Measurements from ENCODE around the gene KCNJ13. TPM values are rescaled to one million over a fixed set of nuclear protein-coding genes. Genes with fewer than 3 reads are reported as not detected.

KCNJ13 gene
- 0.44 TPM for polyA plus RNA-seq (2013, experiment 1 of 2)
- polyA plus RNA-seq (2013, experiment 2 of 2) = 0.71 TPM

GRCh38 chr2:232776435-232776834 lies at the start of gene KCNJ13:
Gene KCNJ13 (minus strand): TSS chr2:232776565. CDS start chr2:232771362, 5,203 bp downstream.
- no peaks in the 10 kb centered on the region for H3K9me3 ChIP-seq (ENCODE audit: control insufficient read depth, low read length)
- H3K27ac ChIP-seq (ENCODE audit: low read depth, low read length, severe bottlenecking) = no peak within 1 kb of the TSS
- 100% methylated on average over 1 of the region's 1 CpG; no CpG with 5 or more reads in 1 of the 2 experiments for WGBS, 2 experiments (ENCODE audit: insufficient coverage in 2 of 2)
- H3K36me3 ChIP-seq (ENCODE audit: control insufficient read depth, insufficient read depth, low read length) = peaks cover 33% of the 10 kb centered on the region
- H3K4me3 ChIP-seq (ENCODE audit: extremely low read depth, insufficient read depth, low read length, poor library complexity, severe bottlenecking) = no peak within 1 kb of the TSS
- H3K4me1 ChIP-seq (ENCODE audit: control insufficient read depth, insufficient read depth, low read length, poor library complexity, severe bottlenecking) = peaks cover 7% of the 10 kb centered on the region

GRCh38 chr2:232817756-232818155 lies 41.4 kb upstream of the KCNJ13 start:
- H3K9me3 ChIP-seq (ENCODE audit: control insufficient read depth, low read length) = no peaks in the 10 kb centered on the region
- whole genome bisulfite sequencing, 2 experiments (ENCODE audit: insufficient coverage in 2 of 2) = 86 to 92% methylated on average over 2 of the region's 3 CpGs
- no peaks in the 10 kb centered on the region for H3K4me1 ChIP-seq (ENCODE audit: control insufficient read depth, insufficient read depth, low read length, poor library complexity, severe bottlenecking)
- H3K27ac ChIP-seq (ENCODE audit: low read depth, low read length, severe bottlenecking) = no peak overlapping the region
- peaks cover 69% of the 10 kb centered on the region for H3K36me3 ChIP-seq (ENCODE audit: control insufficient read depth, insufficient read depth, low read length)
- H3K4me3 ChIP-seq (ENCODE audit: extremely low read depth, insufficient read depth, low read length, poor library complexity, severe bottlenecking) = no peak overlapping the region

- no peak overlapping the region for H3K27ac ChIP-seq (ENCODE audit: low read depth, low read length, severe bottlenecking)
- 95% methylated on average over 9 to 10 of the region's 10 CpGs for WGBS, 2 experiments (ENCODE audit: insufficient coverage in 2 of 2)
- H3K9me3 ChIP-seq (ENCODE audit: control insufficient read depth, low read length) = no peaks in the 10 kb centered on the region
- peaks cover 77% of the 10 kb centered on the region for H3K36me3 ChIP-seq (ENCODE audit: control insufficient read depth, insufficient read depth, low read length)
- no peak overlapping the region for H3K4me3 ChIP-seq (ENCODE audit: extremely low read depth, insufficient read depth, low read length, poor library complexity, severe bottlenecking)
- no peaks in the 10 kb centered on the region for H3K4me1 ChIP-seq (ENCODE audit: control insufficient read depth, insufficient read depth, low read length, poor library complexity, severe bottlenecking)
Measured at GRCh38 chr2:232816657-232817056, 40.3 kb upstream of the KCNJ13 start.

GRCh38 chr2:232815569-232815968 lies 39.2 kb upstream of the KCNJ13 start:
- 73 to 96% methylated on average over 2 to 3 of the region's 3 CpGs for WGBS, 2 experiments (ENCODE audit: insufficient coverage in 2 of 2)
- no peaks in the 10 kb centered on the region for H3K4me1 ChIP-seq (ENCODE audit: control insufficient read depth, insufficient read depth, low read length, poor library complexity, severe bottlenecking)
- H3K4me3 ChIP-seq (ENCODE audit: extremely low read depth, insufficient read depth, low read length, poor library complexity, severe bottlenecking) = no peak overlapping the region
- no peak overlapping the region for H3K27ac ChIP-seq (ENCODE audit: low read depth, low read length, severe bottlenecking)
- H3K36me3 ChIP-seq (ENCODE audit: control insufficient read depth, insufficient read depth, low read length) = peaks cover 80% of the 10 kb centered on the region
- no peaks in the 10 kb centered on the region for H3K9me3 ChIP-seq (ENCODE audit: control insufficient read depth, low read length)

- no peak overlapping the region for H3K4me3 ChIP-seq (ENCODE audit: extremely low read depth, insufficient read depth, low read length, poor library complexity, severe bottlenecking)
- no peak overlapping the region for H3K27ac ChIP-seq (ENCODE audit: low read depth, low read length, severe bottlenecking)
- peaks cover 77% of the 10 kb centered on the region for H3K36me3 ChIP-seq (ENCODE audit: control insufficient read depth, insufficient read depth, low read length)
- no peaks in the 10 kb centered on the region for H3K9me3 ChIP-seq (ENCODE audit: control insufficient read depth, low read length)
- no peaks in the 10 kb centered on the region for H3K4me1 ChIP-seq (ENCODE audit: control insufficient read depth, insufficient read depth, low read length, poor library complexity, severe bottlenecking)
- 80 to 100% methylated on average over 1 of the region's 1 CpG for WGBS, 2 experiments (ENCODE audit: insufficient coverage in 2 of 2)
Measured at GRCh38 chr2:232810444-232810843, 34.1 kb upstream of the KCNJ13 start.

GRCh38 chr2:232809349-232810124 lies 33.2 kb upstream of the KCNJ13 start:
- H3K9me3 ChIP-seq (ENCODE audit: control insufficient read depth, low read length) = no peaks in the 10 kb centered on the region
- H3K36me3 ChIP-seq (ENCODE audit: control insufficient read depth, insufficient read depth, low read length) = peaks cover 76% of the 10 kb centered on the region
- no peak overlapping the region for H3K27ac ChIP-seq (ENCODE audit: low read depth, low read length, severe bottlenecking)
- 94 to 100% methylated on average over 1 to 2 of the region's 5 CpGs for WGBS, 2 experiments (ENCODE audit: insufficient coverage in 2 of 2)
- H3K4me1 ChIP-seq (ENCODE audit: control insufficient read depth, insufficient read depth, low read length, poor library complexity, severe bottlenecking) = no peaks in the 10 kb centered on the region
- no peak overlapping the region for H3K4me3 ChIP-seq (ENCODE audit: extremely low read depth, insufficient read depth, low read length, poor library complexity, severe bottlenecking)

- Histone ChIP-seq H3K4me1 (ENCODE audit: control insufficient read depth, insufficient read depth, low read length, poor library complexity, severe bottlenecking) (no peaks in the 10 kb centered on the region), H3K4me3 (ENCODE audit: extremely low read depth, insufficient read depth, low read length, poor library complexity, severe bottlenecking) (no peak overlapping the region), H3K9me3 (ENCODE audit: control insufficient read depth, low read length) (peaks cover 4% of the 10 kb centered on the region), H3K36me3 (ENCODE audit: control insufficient read depth, insufficient read depth, low read length) (peaks cover 51% of the 10 kb centered on the region), H3K27ac (ENCODE audit: low read depth, low read length, severe bottlenecking) (no peak overlapping the region)
- WGBS, 2 experiments (ENCODE audit: insufficient coverage in 2 of 2) = no CpG with 5 or more reads among the region's 3 CpGs
Measured at GRCh38 chr2:232802091-232802490, 25.7 kb upstream of the KCNJ13 start.

GRCh38 chr2:232800166-232800565 lies 23.8 kb upstream of the KCNJ13 start:
- no CpG with 5 or more reads among the region's 2 CpGs for WGBS, 2 experiments (ENCODE audit: insufficient coverage in 2 of 2)
- peaks cover 57% of the 10 kb centered on the region for H3K36me3 ChIP-seq (ENCODE audit: control insufficient read depth, insufficient read depth, low read length)
- no peak overlapping the region for H3K27ac ChIP-seq (ENCODE audit: low read depth, low read length, severe bottlenecking)
- no peaks in the 10 kb centered on the region for H3K4me1 ChIP-seq (ENCODE audit: control insufficient read depth, insufficient read depth, low read length, poor library complexity, severe bottlenecking)
- H3K9me3 ChIP-seq (ENCODE audit: control insufficient read depth, low read length) = peaks cover 4% of the 10 kb centered on the region
- no peak overlapping the region for H3K4me3 ChIP-seq (ENCODE audit: extremely low read depth, insufficient read depth, low read length, poor library complexity, severe bottlenecking)

- Histone ChIP-seq H3K9me3 (ENCODE audit: control insufficient read depth, low read length) (peaks cover 4% of the 10 kb centered on the region), H3K4me1 (ENCODE audit: control insufficient read depth, insufficient read depth, low read length, poor library complexity, severe bottlenecking) (no peaks in the 10 kb centered on the region), H3K36me3 (ENCODE audit: control insufficient read depth, insufficient read depth, low read length) (peaks cover 71% of the 10 kb centered on the region), H3K27ac (ENCODE audit: low read depth, low read length, severe bottlenecking) (no peak overlapping the region), H3K4me3 (ENCODE audit: extremely low read depth, insufficient read depth, low read length, poor library complexity, severe bottlenecking) (no peak overlapping the region)
Measured at GRCh38 chr2:232798187-232798586, 21.8 kb upstream of the KCNJ13 start.

GRCh38 chr2:232795920-232796319 lies 19.6 kb upstream of the KCNJ13 start:
- Histone ChIP-seq H3K4me1 (ENCODE audit: control insufficient read depth, insufficient read depth, low read length, poor library complexity, severe bottlenecking) (no peaks in the 10 kb centered on the region), H3K27ac (ENCODE audit: low read depth, low read length, severe bottlenecking) (no peak overlapping the region), H3K9me3 (ENCODE audit: control insufficient read depth, low read length) (no peaks in the 10 kb centered on the region), H3K4me3 (ENCODE audit: extremely low read depth, insufficient read depth, low read length, poor library complexity, severe bottlenecking) (no peak overlapping the region), H3K36me3 (ENCODE audit: control insufficient read depth, insufficient read depth, low read length) (peaks cover 85% of the 10 kb centered on the region)
- WGBS, 2 experiments (ENCODE audit: insufficient coverage in 2 of 2) = 80 to 100% methylated on average over 1 of the region's 1 CpG

- Histone ChIP-seq H3K27ac (ENCODE audit: low read depth, low read length, severe bottlenecking) (no peak overlapping the region), H3K36me3 (ENCODE audit: control insufficient read depth, insufficient read depth, low read length) (peaks cover 85% of the 10 kb centered on the region), H3K9me3 (ENCODE audit: control insufficient read depth, low read length) (no peaks in the 10 kb centered on the region), H3K4me3 (ENCODE audit: extremely low read depth, insufficient read depth, low read length, poor library complexity, severe bottlenecking) (no peak overlapping the region), H3K4me1 (ENCODE audit: control insufficient read depth, insufficient read depth, low read length, poor library complexity, severe bottlenecking) (no peaks in the 10 kb centered on the region)
- WGBS, 2 experiments (ENCODE audit: insufficient coverage in 2 of 2) = no CpG with 5 or more reads among the region's 1 CpG
Measured at GRCh38 chr2:232794981-232795380, 18.6 kb upstream of the KCNJ13 start.
